ENCODE results near the gene MN1. TPM values are rescaled to one million over a fixed set of nuclear protein-coding genes. Genes with fewer than 3 reads are reported as not detected.
A peak's percentile ranks its signal among the peaks of the same experiment; 100 is the strongest.
"Not testable (repeated sequence)": the region's sequence is repeated elsewhere in the genome, so short reads cannot be mapped to it uniquely, and the experiment has no call there.

Gene MN1
- total RNA-seq, 1 donor from 2014 or later: 145 TPM

DNA sequence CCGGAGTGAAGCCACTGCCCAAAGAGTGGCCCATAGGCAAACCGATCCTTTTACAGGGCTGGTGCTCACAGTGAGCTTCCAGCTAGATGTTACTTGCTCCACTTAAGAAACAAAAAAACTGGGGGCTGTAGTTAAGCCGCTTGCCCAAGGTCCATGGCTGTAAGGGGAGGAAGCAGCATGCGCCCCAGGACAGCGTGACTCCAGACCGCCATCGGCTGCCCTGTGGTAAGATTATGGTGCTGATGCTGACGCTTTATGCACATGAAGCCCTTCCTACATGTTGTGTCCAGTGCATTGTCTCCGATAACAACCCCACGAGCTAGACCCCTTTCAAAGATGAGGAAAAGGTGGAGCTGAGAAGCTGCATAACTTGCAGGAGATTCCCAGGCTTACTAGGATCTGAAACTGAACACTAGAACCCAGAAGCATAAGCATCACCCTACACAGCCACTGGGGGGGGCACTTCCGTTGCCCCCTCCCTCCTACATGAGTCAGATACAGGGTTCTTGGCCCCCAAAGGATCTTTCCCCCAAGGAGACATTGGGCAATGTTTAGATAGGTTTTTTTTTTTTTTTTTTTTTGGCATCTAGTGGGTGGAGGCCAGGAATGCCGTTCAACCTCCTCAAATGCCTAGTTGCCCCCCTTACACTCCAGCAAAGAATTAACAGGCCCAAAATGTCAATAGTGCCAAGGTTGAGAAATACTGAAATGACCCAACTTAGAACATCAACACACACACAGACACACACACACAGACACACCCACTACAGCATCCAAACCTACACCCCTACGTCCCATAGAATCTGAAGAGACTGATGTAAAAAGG, 53.9 kb downstream of the MN1 start:
- no peak for DNase-seq (ENCODE audit: extremely low spot score, unreplicated experiment)
- TF ChIP-seq, protein P1, sequence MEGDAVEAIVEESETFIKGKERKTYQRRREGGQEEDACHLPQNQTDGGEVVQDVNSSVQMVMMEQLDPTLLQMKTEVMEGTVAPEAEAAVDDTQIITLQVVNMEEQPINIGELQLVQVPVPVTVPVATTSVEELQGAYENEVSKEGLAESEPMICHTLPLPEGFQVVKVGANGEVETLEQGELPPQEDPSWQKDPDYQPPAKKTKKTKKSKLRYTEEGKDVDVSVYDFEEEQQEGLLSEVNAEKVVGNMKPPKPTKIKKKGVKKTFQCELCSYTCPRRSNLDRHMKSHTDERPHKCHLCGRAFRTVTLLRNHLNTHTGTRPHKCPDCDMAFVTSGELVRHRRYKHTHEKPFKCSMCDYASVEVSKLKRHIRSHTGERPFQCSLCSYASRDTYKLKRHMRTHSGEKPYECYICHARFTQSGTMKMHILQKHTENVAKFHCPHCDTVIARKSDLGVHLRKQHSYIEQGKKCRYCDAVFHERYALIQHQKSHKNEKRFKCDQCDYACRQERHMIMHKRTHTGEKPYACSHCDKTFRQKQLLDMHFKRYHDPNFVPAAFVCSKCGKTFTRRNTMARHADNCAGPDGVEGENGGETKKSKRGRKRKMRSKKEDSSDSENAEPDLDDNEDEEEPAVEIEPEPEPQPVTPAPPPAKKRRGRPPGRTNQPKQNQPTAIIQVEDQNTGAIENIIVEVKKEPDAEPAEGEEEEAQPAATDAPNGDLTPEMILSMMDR (IDR thresholded peaks at IDR 0.05): peak; percentile 57
- Mint-ChIP-seq H3K4me3 (ENCODE audit: unreplicated experiment) (no peak overlapping the region), H3K27ac (ENCODE audit: unreplicated experiment) (peak overlapping the region; percentile 92), H3K27me3 (ENCODE audit: unreplicated experiment) (no peaks in the 10 kb centered on the region), H3K36me3 (ENCODE audit: unreplicated experiment) (peaks cover 24% of the 10 kb centered on the region), H3K9me3 (ENCODE audit: unreplicated experiment) (no peaks in the 10 kb centered on the region), H3K4me1 (ENCODE audit: unreplicated experiment) (peaks cover 58% of the 10 kb centered on the region)

DNA sequence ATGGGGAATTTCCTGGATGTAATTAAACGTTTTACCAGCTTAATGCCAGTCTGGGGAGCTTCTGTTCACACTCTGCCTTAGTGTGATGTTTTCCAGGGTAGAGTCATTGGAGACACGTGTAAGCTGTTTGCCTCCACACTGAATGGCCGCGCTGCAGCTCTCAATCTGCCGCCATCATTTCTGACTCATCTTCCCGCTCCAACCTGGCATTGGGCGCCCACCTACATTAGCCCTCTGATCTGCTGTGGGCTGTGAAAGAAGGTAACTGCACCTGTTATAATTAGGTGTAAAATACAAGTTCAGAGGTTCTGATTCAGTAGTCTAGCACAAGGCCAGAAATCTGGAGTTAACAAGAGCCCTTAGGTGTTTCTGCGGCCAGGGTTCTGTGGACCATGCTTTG, 54.6 kb downstream of the MN1 start:
- no peak overlapping the region for H3K4me3 Mint-ChIP-seq (ENCODE audit: unreplicated experiment)
- H3K9me3 Mint-ChIP-seq (ENCODE audit: unreplicated experiment): no peaks in the 10 kb centered on the region
- TF ChIP-seq, protein P1 (IDR thresholded peaks at IDR 0.05): no peak
- H3K4me1 Mint-ChIP-seq (ENCODE audit: unreplicated experiment): peaks cover 51% of the 10 kb centered on the region
- H3K36me3 Mint-ChIP-seq (ENCODE audit: unreplicated experiment): peaks cover 24% of the 10 kb centered on the region
- DNase-seq (ENCODE audit: extremely low spot score, unreplicated experiment): no peak
- no peak overlapping the region for H3K27ac Mint-ChIP-seq (ENCODE audit: unreplicated experiment)
- H3K27me3 Mint-ChIP-seq (ENCODE audit: unreplicated experiment): no peaks in the 10 kb centered on the region

DNA sequence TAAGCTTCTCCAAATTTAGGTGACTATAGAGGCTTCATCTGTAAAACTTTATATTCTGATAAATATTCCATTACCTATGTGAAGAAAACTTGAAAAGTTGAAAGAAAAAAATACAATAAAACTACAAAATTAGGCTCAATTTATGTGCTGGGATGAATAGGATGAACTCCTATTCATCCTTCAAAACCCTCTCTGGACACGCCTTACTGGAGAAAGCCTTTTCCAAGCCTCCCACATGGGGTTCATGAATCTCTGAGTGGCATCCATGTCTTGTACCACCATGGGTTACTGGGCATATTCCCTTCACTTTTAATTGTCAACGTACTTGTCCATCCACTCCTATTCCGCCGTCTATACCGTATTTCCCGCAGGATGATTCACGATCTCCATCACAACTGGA, 55.7 kb downstream of the MN1 start:
- TF ChIP-seq, protein P1 (IDR thresholded peaks at IDR 0.05): no peak
- Mint-ChIP-seq H3K4me3 (ENCODE audit: unreplicated experiment) (no peak overlapping the region), H3K27ac (ENCODE audit: unreplicated experiment) (no peak overlapping the region), H3K27me3 (ENCODE audit: unreplicated experiment) (no peaks in the 10 kb centered on the region), H3K4me1 (ENCODE audit: unreplicated experiment) (peaks cover 40% of the 10 kb centered on the region), H3K9me3 (ENCODE audit: unreplicated experiment) (no peaks in the 10 kb centered on the region), H3K36me3 (ENCODE audit: unreplicated experiment) (peaks cover 23% of the 10 kb centered on the region)
- no peak for DNase-seq (ENCODE audit: extremely low spot score, unreplicated experiment)

DNA sequence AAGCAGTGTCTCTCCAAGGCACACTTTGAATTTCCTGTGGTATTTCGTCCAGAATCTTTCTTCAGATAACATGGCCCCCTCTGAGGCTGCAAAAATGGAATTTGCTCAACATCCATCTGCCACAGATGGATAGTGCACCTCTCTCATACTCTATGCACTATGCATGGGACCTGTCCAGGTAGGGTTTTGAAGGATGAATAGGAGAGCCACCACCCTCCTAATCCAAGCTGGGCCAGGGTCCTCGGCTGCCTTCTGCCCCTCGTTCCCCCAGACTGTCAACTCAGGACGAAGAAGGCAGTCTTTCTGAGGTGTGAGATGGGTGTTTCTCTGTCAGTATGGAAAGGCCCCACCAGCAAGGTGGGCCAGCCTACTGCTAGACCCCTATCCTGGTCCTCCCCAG, 56.4 kb downstream of the MN1 start:
- Mint-ChIP-seq H3K9me3 (ENCODE audit: unreplicated experiment) (no peaks in the 10 kb centered on the region), H3K36me3 (ENCODE audit: unreplicated experiment) (peaks cover 21% of the 10 kb centered on the region), H3K27ac (ENCODE audit: unreplicated experiment) (peak overlapping the region; percentile 31), H3K27me3 (ENCODE audit: unreplicated experiment) (no peaks in the 10 kb centered on the region), H3K4me3 (ENCODE audit: unreplicated experiment) (no peak overlapping the region), H3K4me1 (ENCODE audit: unreplicated experiment) (peaks cover 33% of the 10 kb centered on the region)
- DNase-seq (ENCODE audit: extremely low spot score, unreplicated experiment): no peak
- TF ChIP-seq, protein P1 (IDR thresholded peaks at IDR 0.05): no peak

DNA sequence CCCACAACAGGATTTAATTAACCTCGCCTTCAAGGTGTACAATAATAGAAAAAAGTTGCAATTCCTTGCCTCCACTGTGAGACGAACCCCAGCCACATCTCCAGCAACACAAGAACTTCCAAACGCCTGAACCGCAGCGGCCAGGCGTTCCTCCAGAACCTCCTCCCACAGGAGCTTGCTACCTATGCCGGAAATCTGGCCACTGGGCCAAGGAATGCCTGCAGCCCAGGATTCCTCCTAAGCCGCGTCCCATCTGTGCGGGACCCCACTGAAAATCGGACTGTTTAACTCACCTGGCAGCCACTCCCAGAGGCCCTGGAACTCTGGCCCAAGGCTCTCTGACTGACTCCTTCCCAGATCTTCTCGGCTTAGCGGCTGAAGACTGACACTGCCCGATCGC, 57.5 kb downstream of the MN1 start:
- H3K36me3 Mint-ChIP-seq (ENCODE audit: unreplicated experiment): peaks cover 11% of the 10 kb centered on the region

More for the DNA sequence above, 57.5 kb downstream of the MN1 start:
- H3K9me3 Mint-ChIP-seq (ENCODE audit: unreplicated experiment); H3K27me3 Mint-ChIP-seq (ENCODE audit: unreplicated experiment); DNase-seq (ENCODE audit: extremely low spot score, unreplicated experiment); H3K27ac Mint-ChIP-seq (ENCODE audit: unreplicated experiment); H3K4me3 Mint-ChIP-seq (ENCODE audit: unreplicated experiment): not testable (repeated sequence)
- H3K4me1 Mint-ChIP-seq (ENCODE audit: unreplicated experiment): peaks cover 26% of the 10 kb centered on the region
